ENCODE measurements around the gene DXO. TPM values are rescaled to one million over a fixed set of nuclear protein-coding genes. Genes with fewer than 3 reads are reported as not detected.
A peak's percentile ranks its signal among the peaks of the same experiment; 100 is the strongest.

Gene DXO
- total RNA-seq, 6 experiments from 2014 or later = 9.8 to 14.6 (median 12.1) TPM

DNA sequence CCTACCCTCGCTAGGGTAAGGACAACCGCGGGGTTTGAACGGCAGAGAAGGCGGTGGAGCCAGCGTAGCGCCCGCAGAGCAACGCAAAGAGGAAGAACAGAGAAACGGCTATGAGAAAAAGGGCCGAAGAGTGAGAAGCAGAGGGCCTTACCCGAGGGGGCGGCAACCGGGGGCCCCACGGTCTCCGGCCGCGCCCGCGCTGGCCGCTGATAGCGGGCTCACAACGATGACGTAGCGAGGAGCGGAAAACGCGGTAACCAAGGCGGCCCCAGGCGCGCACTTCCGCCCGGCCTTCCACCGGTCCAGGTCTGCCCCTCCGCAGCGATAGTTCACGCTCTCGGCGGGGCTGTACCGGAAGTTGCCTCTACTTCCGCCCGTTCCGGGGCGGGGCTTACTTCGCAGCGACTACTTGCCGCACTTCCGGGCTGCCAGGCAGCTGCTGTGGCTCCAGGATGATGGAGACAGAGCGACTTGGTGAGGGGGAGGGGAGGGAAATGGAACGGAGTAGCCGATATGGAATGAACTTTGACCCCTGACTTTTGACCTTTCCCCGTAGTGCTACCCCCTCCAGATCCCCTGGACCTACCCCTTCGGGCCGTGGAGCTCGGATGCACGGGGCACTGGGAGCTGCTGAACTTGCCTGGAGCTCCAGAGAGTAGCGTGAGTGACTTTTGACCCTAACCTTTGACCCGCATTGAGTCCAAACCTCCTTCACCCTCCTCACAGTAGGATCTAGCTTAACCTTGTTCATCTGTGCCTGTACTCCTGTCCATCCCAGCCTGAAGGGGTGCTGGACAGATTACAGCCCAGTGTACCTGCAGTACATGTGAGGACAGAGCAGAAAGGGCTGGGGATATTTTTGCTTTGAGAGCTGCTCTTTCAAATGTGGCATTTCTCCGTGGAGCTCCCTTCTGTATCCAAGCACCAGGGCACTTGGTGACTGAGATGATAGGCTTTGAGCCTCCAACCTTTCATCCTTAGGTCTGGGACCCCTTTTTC lies 12.9 kb downstream of the DXO start, which contains the start of the genes NELFE and SKIC2:
NELFE (minus strand) TSS at position 231 of the 999 bp plus-strand sequence. CDS start 525 bp downstream, outside the sequence.
SKIC2 (plus strand) TSS at position 435 of the 999 bp plus-strand sequence; CDS start at position 453, 18 bp downstream.
- no peaks in the 10 kb centered on the region for H3K9me3 ChIP-seq
- H3K4me3 ChIP-seq = peak within 1 kb of the TSS; percentile 86 to 91 (median 87)
- WGBS (ENCODE audit: insufficient coverage, low coverage, low lambda C conversion rate, missing lambda C conversion rate) = 0% methylated on average over 5 of the region's 59 CpGs
- peak within 1 kb of the TSS; percentile 59 to 81 (median 65) for H3K27ac ChIP-seq
- no peaks in the 10 kb centered on the region for H3K27me3 ChIP-seq
- DNase-seq (peak; percentile 98 to 99 (median 99)), ATAC-seq (peak; percentile 96 to 98 (median 98))
- intact Hi-C loops (cut with DNase I) = loop anchor here in 1 of 2 donors (10.0 kb wide), 1 partner anchor 54 kb away; the partner anchor contains the start of gene ZBTB12
- peak; percentile 69 for TF ChIP-seq POLR2A (IDR thresholded peaks at IDR 0.05)
- TF ChIP-seq, protein P1, sequence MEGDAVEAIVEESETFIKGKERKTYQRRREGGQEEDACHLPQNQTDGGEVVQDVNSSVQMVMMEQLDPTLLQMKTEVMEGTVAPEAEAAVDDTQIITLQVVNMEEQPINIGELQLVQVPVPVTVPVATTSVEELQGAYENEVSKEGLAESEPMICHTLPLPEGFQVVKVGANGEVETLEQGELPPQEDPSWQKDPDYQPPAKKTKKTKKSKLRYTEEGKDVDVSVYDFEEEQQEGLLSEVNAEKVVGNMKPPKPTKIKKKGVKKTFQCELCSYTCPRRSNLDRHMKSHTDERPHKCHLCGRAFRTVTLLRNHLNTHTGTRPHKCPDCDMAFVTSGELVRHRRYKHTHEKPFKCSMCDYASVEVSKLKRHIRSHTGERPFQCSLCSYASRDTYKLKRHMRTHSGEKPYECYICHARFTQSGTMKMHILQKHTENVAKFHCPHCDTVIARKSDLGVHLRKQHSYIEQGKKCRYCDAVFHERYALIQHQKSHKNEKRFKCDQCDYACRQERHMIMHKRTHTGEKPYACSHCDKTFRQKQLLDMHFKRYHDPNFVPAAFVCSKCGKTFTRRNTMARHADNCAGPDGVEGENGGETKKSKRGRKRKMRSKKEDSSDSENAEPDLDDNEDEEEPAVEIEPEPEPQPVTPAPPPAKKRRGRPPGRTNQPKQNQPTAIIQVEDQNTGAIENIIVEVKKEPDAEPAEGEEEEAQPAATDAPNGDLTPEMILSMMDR (IDR thresholded peaks at IDR 0.05) = no peak
- H3K4me1 ChIP-seq = peaks cover 0 to 19% (median 7%) of the 10 kb centered on the region in 4 donors
- peaks cover 0 to 62% (median 27%) of the 10 kb centered on the region in 4 donors for H3K36me3 ChIP-seq

DNA sequence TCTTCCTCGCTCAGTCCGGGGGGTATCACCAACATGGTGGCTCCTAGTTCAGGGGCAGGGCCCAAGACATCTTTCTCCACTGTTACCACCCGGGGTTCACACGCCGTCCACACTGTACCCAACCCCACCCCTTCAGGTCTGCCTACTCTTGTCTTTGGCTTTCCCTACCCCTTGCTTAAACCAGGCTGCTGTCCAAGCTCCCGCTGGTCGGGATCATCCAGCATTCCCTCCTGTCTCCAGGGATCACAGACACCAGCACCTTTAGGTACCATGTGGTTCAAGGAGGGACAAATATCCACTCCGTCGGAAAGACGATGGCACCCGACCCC lies 13.6 kb downstream of the DXO start:
- no peak for DNase-seq
- Histone ChIP-seq H3K9me3 (no peaks in the 10 kb centered on the region), H3K27ac (peak overlapping the region; percentile 59 to 81 (median 65)), H3K27me3 (no peaks in the 10 kb centered on the region), H3K4me3 (peak overlapping the region; percentile 86 to 91 (median 87)), H3K36me3 (peaks cover 0 to 62% (median 25%) of the 10 kb centered on the region in 4 donors), H3K4me1 (peaks cover 0 to 19% (median 7%) of the 10 kb centered on the region in 4 donors)
- no peak for TF ChIP-seq POLR2A (IDR thresholded peaks at IDR 0.05)
- TF ChIP-seq, protein P1 (IDR thresholded peaks at IDR 0.05) = no peak
- peak; percentile 3 to 24 (median 4) for ATAC-seq
- 13% methylated on average over 8 of the region's 11 CpGs for WGBS (ENCODE audit: insufficient coverage, low coverage, low lambda C conversion rate, missing lambda C conversion rate)
- intact Hi-C loops (cut with DNase I) = loop anchor here in 1 of 2 donors (10.0 kb wide), 1 partner anchor 54 kb away; the partner anchor contains the start of gene ZBTB12

DNA sequence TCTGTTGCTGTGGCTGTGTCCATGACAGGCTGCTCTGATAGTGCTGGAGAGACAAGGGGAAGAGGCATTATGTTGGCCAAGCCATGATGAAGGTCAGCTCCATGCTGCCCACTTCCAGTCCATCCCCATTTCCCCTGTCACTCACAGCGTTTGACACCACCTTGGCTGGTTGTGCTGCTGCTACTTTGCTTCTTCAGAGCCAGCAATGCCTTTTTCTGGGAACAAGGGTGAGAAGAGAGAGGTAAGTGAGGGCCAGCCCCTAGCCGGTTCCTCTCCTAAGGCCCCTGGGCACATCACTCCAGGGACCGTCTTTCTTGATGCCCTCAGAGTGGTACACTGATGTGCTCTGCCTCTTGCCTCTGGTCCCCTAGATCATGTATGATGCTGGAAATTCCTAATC lies 15.1 kb downstream of the DXO start:
- no peak for DNase-seq
- peaks cover 0 to 63% (median 17%) of the 10 kb centered on the region in 4 donors for H3K36me3 ChIP-seq

DNA sequence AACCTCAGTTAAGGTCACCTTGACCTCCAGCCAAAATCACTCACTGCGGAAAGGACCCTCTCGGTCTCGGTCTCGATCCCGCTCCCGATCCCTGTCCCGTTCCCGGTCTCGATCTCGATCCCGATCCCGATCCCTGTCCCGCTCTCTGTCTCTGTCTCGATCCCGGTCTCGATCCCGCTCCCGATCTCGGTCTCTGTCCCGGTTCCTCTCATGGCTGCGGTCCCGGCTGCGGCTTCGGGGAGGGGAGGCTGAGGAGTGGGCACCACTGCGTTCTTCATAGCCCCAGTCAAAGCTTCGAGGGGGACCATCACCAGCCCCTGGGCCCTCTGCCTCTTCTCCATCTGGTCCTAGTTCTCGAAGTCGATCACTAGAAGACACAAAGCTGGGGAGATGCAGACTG lies 17.4 kb downstream of the DXO start:
- no peak for TF ChIP-seq POLR2A (IDR thresholded peaks at IDR 0.05)
- TF ChIP-seq, protein P1 (IDR thresholded peaks at IDR 0.05) = no peak
- Histone ChIP-seq H3K9me3 (no peaks in the 10 kb centered on the region), H3K36me3 (peaks cover 0 to 71% (median 19%) of the 10 kb centered on the region in 4 donors), H3K4me1 (peaks cover 0 to 14% (median 7%) of the 10 kb centered on the region in 4 donors), H3K27me3 (no peaks in the 10 kb centered on the region), H3K4me3 (no peak overlapping the region), H3K27ac (no peak overlapping the region)
- no peak for ATAC-seq
- WGBS (ENCODE audit: insufficient coverage, low coverage, low lambda C conversion rate, missing lambda C conversion rate) = 94% methylated on average over 24 of the region's 28 CpGs
- intact Hi-C loops (cut with DNase I) = loop anchor here in 1 of 2 donors (10.0 kb wide), 1 partner anchor 50 kb away; the partner anchor contains the start of gene ZBTB12
- DNase-seq = no peak

More for the DNA sequence above, 15.1 kb downstream of the DXO start:
- no peak overlapping the region for H3K27ac ChIP-seq
- peaks cover 0 to 19% (median 7%) of the 10 kb centered on the region in 4 donors for H3K4me1 ChIP-seq
- H3K27me3 ChIP-seq = no peaks in the 10 kb centered on the region
- intact Hi-C loops (cut with DNase I) = loop anchor here in 1 of 2 donors (10.0 kb wide), 1 partner anchor 52 kb away; the partner anchor contains the start of gene ZBTB12
- WGBS (ENCODE audit: insufficient coverage, low coverage, low lambda C conversion rate, missing lambda C conversion rate) = 96% methylated on average over 3 of the region's 3 CpGs
- no peak for ATAC-seq
- no peaks in the 10 kb centered on the region for H3K9me3 ChIP-seq
- H3K4me3 ChIP-seq = no peak overlapping the region
- TF ChIP-seq, protein P1 (IDR thresholded peaks at IDR 0.05) = no peak
- TF ChIP-seq POLR2A (IDR thresholded peaks at IDR 0.05) = no peak

All from right lobe of liver (tissue), 6 donors.